Thyroid gland (tissue), 4 donors: ENCODE measurements around the gene CSMD2. TPM values are rescaled to one million over a fixed set of nuclear protein-coding genes. Genes with fewer than 3 reads are reported as not detected.

Source experiments
- DNase-seq, 2 donors: peaks; one replicate each; pipeline ENCODE4 v3.0.0-alpha.2; 2019
- H3K27ac ChIP-seq, 3 donors: fragments of 200-600 bp; sonication (generic); 1 replicate in 2 of 3; 2 replicates in 1 of 3; pipeline ENCODE4 v1.5.1; 2016 to 2019; ENCODE audit warnings: mild to moderate bottlenecking in 1 of 3, moderate library complexity in 1 of 3
- H3K27me3 ChIP-seq: fragments of 200-600 bp; sonication (generic); one replicate; pipeline ENCODE4 v1.5.1; 2019
- H3K36me3 ChIP-seq, 2 donors: fragments of 200-600 bp; sonication (generic); one replicate each; pipeline ENCODE4 v1.5.1; 2016 to 2019
- H3K4me1 ChIP-seq, 2 donors: fragments of 200-600 bp; sonication (generic); one replicate each; pipeline ENCODE4 v1.5.1; 2017 to 2019
- H3K4me3 ChIP-seq, 3 donors: fragments of 200-600 bp; sonication (generic); replicated peaks in 1 of 3; 1 replicate in 2 of 3; 2 replicates in 1 of 3; pipeline ENCODE4 v1.5.1; 2016; ENCODE audit warnings: mild to moderate bottlenecking in 1 of 3
- H3K9me3 ChIP-seq: fragments of 200-600 bp; sonication (generic); one replicate; pipeline ENCODE4 v1.5.1; 2017
- POLR2A ChIP-seq, 2 donors: fragments of 450-650 bp; IDR thresholded peaks; one replicate each; pipeline ENCODE4 v1.6.1; 2017; ENCODE audit warnings: antibody characterized with exemption in 2 of 2, mild to moderate bottlenecking in 2 of 2, moderate library complexity in 1 of 2
- WGBS, 2 donors: methylation state at CpG; one replicate each; pipeline ENCODE4 v1.1.5; 2017; 5-methylcytosine and 5-hydroxymethylcytosine counted together
- intact Hi-C: fragments of 100-400 bp; cut with DNase I; formaldehyde crosslinking; loops from one replicate; pipeline ENCODE4 v1.15.1; 2023
- total RNA-seq, 4 donors: library from RNA; depleted of rRNA; stranded (reverse); fragments of >200 nt; gene quantifications; one replicate each; pipeline ENCODE4 v1.2.3, GENCODE V29; 2016
- TF ChIP-seq, protein P1 (sequence below), 6 experiments: fragments of 200-600 bp in 3 of 6; fragments of 450-650 bp in 3 of 6; sonication (generic) in 3 of 6; IDR thresholded peaks; one replicate each; pipeline ENCODE4 v1.5.1; 2016 to 2019; ENCODE audit warnings: antibody characterized with exemption in 6 of 6, mild to moderate bottlenecking in 2 of 6, inconsistent platforms in 1 of 6, moderate library complexity in 1 of 6

CSMD2 gene
- total RNA-seq, 4 donors from 2014 or later: 0.10 to 0.45 (median 0.13) TPM; not detected in 1

DNA sequence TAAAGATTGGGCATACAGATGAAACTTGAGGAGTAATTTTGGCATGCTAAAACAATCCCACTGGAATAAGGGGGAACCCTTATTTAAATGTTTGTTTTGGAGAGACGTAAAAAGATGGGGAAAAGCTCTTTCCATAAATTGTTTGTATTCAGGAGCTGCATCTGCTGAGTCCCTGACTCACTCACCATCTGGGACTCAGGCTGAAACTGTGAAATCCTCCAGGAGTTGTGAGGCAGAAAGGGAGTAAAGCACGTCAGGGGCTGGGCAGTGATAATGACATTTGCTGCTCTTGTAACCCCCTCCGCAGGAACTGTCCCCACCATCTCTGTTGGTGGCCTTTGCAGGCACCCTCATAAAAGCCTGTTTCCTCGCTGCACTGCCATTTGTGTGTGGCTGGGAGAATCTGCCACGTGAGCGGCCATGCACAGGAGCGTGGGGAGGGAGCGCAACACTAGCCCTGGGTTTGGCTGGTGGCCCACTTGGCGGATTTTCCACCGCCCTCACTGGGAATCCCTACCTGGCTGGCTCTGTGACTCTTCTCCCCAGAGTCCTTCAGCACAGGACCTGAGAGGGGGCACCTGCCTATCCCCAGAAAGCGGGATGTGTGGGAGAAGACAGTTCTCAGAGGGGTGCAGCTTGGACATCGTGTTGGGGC is 647.3 kb downstream of the CSMD2 start:
- 59 to 74% methylated on average over 8 to 12 of the region's 12 CpGs for whole genome bisulfite sequencing, 2 donors
- TF ChIP-seq, protein P1, sequence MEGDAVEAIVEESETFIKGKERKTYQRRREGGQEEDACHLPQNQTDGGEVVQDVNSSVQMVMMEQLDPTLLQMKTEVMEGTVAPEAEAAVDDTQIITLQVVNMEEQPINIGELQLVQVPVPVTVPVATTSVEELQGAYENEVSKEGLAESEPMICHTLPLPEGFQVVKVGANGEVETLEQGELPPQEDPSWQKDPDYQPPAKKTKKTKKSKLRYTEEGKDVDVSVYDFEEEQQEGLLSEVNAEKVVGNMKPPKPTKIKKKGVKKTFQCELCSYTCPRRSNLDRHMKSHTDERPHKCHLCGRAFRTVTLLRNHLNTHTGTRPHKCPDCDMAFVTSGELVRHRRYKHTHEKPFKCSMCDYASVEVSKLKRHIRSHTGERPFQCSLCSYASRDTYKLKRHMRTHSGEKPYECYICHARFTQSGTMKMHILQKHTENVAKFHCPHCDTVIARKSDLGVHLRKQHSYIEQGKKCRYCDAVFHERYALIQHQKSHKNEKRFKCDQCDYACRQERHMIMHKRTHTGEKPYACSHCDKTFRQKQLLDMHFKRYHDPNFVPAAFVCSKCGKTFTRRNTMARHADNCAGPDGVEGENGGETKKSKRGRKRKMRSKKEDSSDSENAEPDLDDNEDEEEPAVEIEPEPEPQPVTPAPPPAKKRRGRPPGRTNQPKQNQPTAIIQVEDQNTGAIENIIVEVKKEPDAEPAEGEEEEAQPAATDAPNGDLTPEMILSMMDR (IDR thresholded peaks at IDR 0.05): no peak
- TF ChIP-seq POLR2A (IDR thresholded peaks at IDR 0.05): no peak
- no peak for DNase-seq
- Histone ChIP-seq H3K36me3 (no peaks in the 10 kb centered on the region), H3K9me3 (no peaks in the 10 kb centered on the region), H3K27me3 (no peaks in the 10 kb centered on the region), H3K4me3 (no peak overlapping the region), H3K4me1 (no peaks in the 10 kb centered on the region), H3K27ac (no peak overlapping the region)
- intact Hi-C loops: no loop called here

DNA sequence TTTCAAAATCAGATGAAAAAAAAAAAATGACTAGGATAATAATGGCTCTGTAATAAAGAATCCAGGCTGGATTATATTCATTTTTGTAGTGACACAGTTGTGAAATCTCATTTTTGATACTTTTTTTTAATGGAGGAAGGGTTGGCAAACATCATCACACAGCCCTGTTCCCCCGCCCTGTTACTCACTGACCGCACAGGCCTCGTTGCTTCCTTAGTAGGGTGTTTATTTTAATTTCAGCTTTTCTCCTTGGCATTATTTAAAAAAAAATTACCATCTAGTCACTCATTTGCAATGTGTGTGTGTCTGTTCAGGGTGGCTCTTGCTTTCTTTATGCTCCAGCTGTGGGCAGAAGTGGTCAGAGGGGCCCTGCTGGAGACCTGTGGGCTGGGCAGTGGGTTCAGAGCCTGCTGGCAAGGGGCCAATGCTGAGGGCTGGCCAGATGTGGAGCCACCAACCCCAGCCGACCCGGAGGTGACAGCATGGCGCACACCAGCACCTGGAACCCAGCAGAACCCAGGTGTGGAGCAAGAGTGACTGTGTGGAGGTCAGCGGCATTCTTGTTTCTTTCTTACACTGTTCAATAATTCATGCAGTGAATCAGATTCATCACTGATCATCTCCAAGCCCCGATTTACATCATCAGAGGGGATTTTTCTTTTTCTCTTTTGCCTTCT is 648.0 kb downstream of the CSMD2 start:
- Histone ChIP-seq H3K9me3 (no peaks in the 10 kb centered on the region), H3K4me3 (no peak overlapping the region), H3K4me1 (no peaks in the 10 kb centered on the region), H3K36me3 (no peaks in the 10 kb centered on the region), H3K27ac (no peak overlapping the region), H3K27me3 (no peaks in the 10 kb centered on the region)
- DNase-seq: no peak
- TF ChIP-seq POLR2A (IDR thresholded peaks at IDR 0.05): no peak
- TF ChIP-seq, protein P1 (IDR thresholded peaks at IDR 0.05): no peak
- WGBS, 2 donors: 75 to 77% methylated on average over 8 of the region's 8 CpGs
- intact Hi-C loops: no loop called here

DNA sequence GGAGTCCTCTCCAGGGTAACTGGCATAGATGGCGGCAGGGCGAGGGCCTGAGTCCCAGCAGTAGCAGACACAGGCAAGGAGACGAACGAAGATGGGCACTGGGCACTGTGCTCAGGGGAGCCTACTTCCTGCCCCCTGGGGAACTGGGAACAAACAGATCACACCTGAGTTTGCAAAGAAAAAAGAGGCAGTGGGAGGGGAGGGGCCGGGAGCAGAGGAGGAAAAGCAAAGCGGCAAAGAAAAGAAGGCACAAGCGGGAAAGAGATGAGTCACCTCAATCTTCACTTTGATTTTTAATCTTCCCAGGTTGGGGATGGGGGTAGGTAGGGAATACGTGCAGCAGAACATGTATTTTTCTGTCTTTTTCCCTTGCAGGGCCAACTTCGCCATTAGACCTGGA is 648.6 kb downstream of the CSMD2 start:
- TF ChIP-seq POLR2A (IDR thresholded peaks at IDR 0.05): no peak
- H3K27me3 ChIP-seq: no peaks in the 10 kb centered on the region
- no peak overlapping the region for H3K4me3 ChIP-seq
- 85 to 92% methylated on average over 9 of the region's 9 CpGs for WGBS, 2 donors
- intact Hi-C loops: no loop called here
- no peaks in the 10 kb centered on the region for H3K36me3 ChIP-seq
- H3K9me3 ChIP-seq: no peaks in the 10 kb centered on the region
- H3K27ac ChIP-seq: no peak overlapping the region
- H3K4me1 ChIP-seq: no peaks in the 10 kb centered on the region
- no peak for DNase-seq

GRCh38 chr1:33515607-33516006 is 649.4 kb downstream of the CSMD2 start:
- Histone ChIP-seq H3K27me3 (no peaks in the 10 kb centered on the region), H3K27ac (no peak overlapping the region), H3K36me3 (no peaks in the 10 kb centered on the region), H3K4me1 (no peaks in the 10 kb centered on the region), H3K4me3 (no peak overlapping the region), H3K9me3 (no peaks in the 10 kb centered on the region)
- 82 to 88% methylated on average over 2 of the region's 2 CpGs for WGBS, 2 donors
- DNase-seq: no peak
- TF ChIP-seq POLR2A (IDR thresholded peaks at IDR 0.05): no peak
- TF ChIP-seq, protein P1 (IDR thresholded peaks at IDR 0.05): no peak
- intact Hi-C loops: no loop called here

DNA sequence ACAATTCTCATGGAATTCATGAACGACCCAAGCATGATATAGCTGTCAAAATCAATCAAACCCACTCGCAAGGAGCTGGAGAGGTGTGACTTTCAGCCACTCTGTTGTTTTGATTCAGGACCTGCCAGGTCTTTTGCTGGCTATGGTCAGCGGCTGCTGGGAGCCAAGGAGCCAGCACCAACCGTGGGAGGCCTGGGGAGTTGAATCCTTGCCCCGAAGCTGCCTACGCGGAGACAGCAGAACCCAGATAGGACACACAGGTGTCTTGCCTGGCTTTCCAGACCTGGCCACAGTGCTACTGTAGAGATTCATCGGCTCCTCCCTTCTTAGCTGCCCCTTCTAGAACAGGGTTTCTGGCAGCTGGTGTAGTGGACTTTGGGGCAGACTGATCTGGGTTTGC is 649.9 kb downstream of the CSMD2 start:
- intact Hi-C loops: no loop called here
- TF ChIP-seq, protein P1 (IDR thresholded peaks at IDR 0.05): no peak
- no peak for TF ChIP-seq POLR2A (IDR thresholded peaks at IDR 0.05)
- 74 to 82% methylated on average over 8 of the region's 8 CpGs for WGBS, 2 donors

More for the DNA sequence above, 649.9 kb downstream of the CSMD2 start:
- H3K4me3 ChIP-seq: no peak overlapping the region
- H3K27ac ChIP-seq: no peak overlapping the region
- no peaks in the 10 kb centered on the region for H3K9me3 ChIP-seq
- no peak for DNase-seq
- H3K36me3 ChIP-seq: no peaks in the 10 kb centered on the region
- no peaks in the 10 kb centered on the region for H3K4me1 ChIP-seq
- no peaks in the 10 kb centered on the region for H3K27me3 ChIP-seq
